Loucy (cell line): ENCODE measurements around the gene ATG2A.

Source experiments
- H2AFZ ChIP-seq: fragments of 200-600 bp; sonication (generic); 2 replicates; pipeline ENCODE4 v1.6.0; 2016; ENCODE audit warnings: antibody characterized with exemption, mild to moderate bottlenecking, low read length, moderate library complexity
- H3F3A ChIP-seq: fragments of 200-600 bp; 2 replicates; pipeline ENCODE4 v1.6.0; 2016; ENCODE audit warnings: antibody characterized with exemption, low read depth, mild to moderate bottlenecking
- H3K27me3 ChIP-seq: fragments of 200-600 bp; sonication (generic); 2 replicates; pipeline ENCODE4 v1.6.1; 2014; ENCODE audit warnings: low read length, mild to moderate bottlenecking; ENCODE audit not compliant: insufficient read depth, poor library complexity, severe bottlenecking
- H3K36me3 ChIP-seq: fragments of 200-600 bp; sonication (generic); 2 replicates; pipeline ENCODE4 v1.6.1; 2016; ENCODE audit warnings: low read length; ENCODE audit not compliant: insufficient read depth
- H3K4me1 ChIP-seq: fragments of 200-600 bp; sonication (generic); 2 replicates; pipeline ENCODE4 v1.5.1; 2014; ENCODE audit warnings: low read length, mild to moderate bottlenecking; ENCODE audit not compliant: insufficient read depth, poor library complexity, severe bottlenecking
- H3K4me2 ChIP-seq: fragments of 200-600 bp; sonication (generic); 2 replicates; pipeline ENCODE4 v1.6.0; 2014; ENCODE audit warnings: antibody characterized with exemption, low read length, low read depth, mild to moderate bottlenecking; ENCODE audit not compliant: poor library complexity, severe bottlenecking
- H3K4me3 ChIP-seq: fragments of 200-600 bp; sonication (generic); 2 replicates; pipeline ENCODE4 v1.5.1; 2014; ENCODE audit warnings: low read length, mild to moderate bottlenecking, mixed read lengths; ENCODE audit not compliant: poor library complexity, severe bottlenecking
- H3K79me2 ChIP-seq: fragments of 200-600 bp; sonication (generic); 2 replicates; pipeline ENCODE4 v1.6.1; 2014; ENCODE audit warnings: low read length; ENCODE audit not compliant: insufficient read depth
- H3K9ac ChIP-seq: fragments of 200-600 bp; sonication (generic); 2 replicates; pipeline ENCODE4 v1.6.0; 2014; ENCODE audit warnings: mild to moderate bottlenecking, low read depth, low read length, moderate library complexity; ENCODE audit not compliant: poor library complexity, severe bottlenecking
- H3K9me2 ChIP-seq: fragments of 200-600 bp; sonication (generic); replicated peaks from 2 replicates; pipeline ENCODE4 v1.6.1; 2016; ENCODE audit warnings: low read depth, low read length, mixed read lengths
- H3K9me3 ChIP-seq: fragments of 200-600 bp; sonication (generic); 2 replicates; pipeline ENCODE4 v1.6.1; 2014; ENCODE audit warnings: mild to moderate bottlenecking, antibody characterized with exemption, low read length, low read depth; ENCODE audit not compliant: insufficient read depth
- H4K20me1 ChIP-seq: fragments of 200-600 bp; sonication (generic); 2 replicates; pipeline ENCODE4 v1.6.0; 2014; ENCODE audit warnings: antibody characterized with exemption, low read length, mild to moderate bottlenecking; ENCODE audit not compliant: insufficient read depth, poor library complexity, severe bottlenecking
- CTCF ChIP-seq: fragments of 200-600 bp; sonication (generic); conservative IDR thresholded peaks from 2 replicates; pipeline ENCODE4 v1.5.1; 2014; ENCODE audit warnings: mild to moderate bottlenecking, antibody characterized with exemption, low read length
- EZH2phosphoT487 ChIP-seq: fragments of 200-600 bp; IDR thresholded peaks from 2 replicates; pipeline ENCODE4 v1.6.1; 2018; ENCODE audit warnings: antibody characterized with exemption, mild to moderate bottlenecking, moderate library complexity, borderline replicate concordance

Gene ATG2A

DNA sequence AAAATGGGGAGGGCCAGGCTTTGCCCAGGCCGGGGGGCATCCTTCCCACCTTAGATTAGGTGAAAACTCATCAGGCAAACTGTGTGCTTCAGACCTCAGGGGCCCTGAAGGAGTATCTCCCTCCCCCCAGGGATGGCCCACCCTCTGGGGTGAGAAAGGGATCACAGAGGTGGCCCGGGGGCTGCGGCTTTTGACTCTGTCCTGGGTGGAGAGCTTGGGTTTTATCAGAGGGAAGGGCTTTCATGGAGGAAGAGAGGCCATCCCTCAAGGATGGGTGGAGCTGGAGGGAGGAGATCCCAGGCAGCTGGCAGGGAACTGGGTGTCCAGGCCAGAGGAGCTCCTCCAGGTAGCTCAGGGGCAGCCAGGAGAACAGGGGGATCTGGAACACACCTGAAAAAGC is 4.4 kb upstream of the ATG2A start:
- no peaks in the 10 kb centered on the region for H3K9me3 ChIP-seq
- H3K9me2 ChIP-seq: no peaks in the 10 kb centered on the region
- H3K9ac ChIP-seq: no peak overlapping the region
- no peak overlapping the region for H3K4me3 ChIP-seq
- H2AFZ ChIP-seq: no peak overlapping the region
- H3F3A ChIP-seq: no peaks in the 10 kb centered on the region
- H3K79me2 ChIP-seq: peaks cover 5% of the 10 kb centered on the region; the same call in 1 of the 2 replicates
- no peaks in the 10 kb centered on the region for H3K27me3 ChIP-seq
- TF ChIP-seq EZH2phosphoT487: no peak
- no peak for TF ChIP-seq CTCF
- H3K4me2 ChIP-seq: no peak overlapping the region
- H3K36me3 ChIP-seq: no peaks in the 10 kb centered on the region
- peaks cover 22% of the 10 kb centered on the region for H3K4me1 ChIP-seq
- no peaks in the 10 kb centered on the region for H4K20me1 ChIP-seq

- Histone ChIP-seq H3K4me1 (peaks cover 26% of the 10 kb centered on the region), H3F3A (no peaks in the 10 kb centered on the region), H3K9ac (no peak overlapping the region), H3K9me2 (no peaks in the 10 kb centered on the region), H4K20me1 (no peaks in the 10 kb centered on the region), H3K4me3 (no peak overlapping the region), H3K27me3 (no peaks in the 10 kb centered on the region), H2AFZ (no peak overlapping the region), H3K36me3 (no peaks in the 10 kb centered on the region), H3K79me2 (peaks cover 18% of the 10 kb centered on the region), H3K4me2 (no peak overlapping the region), H3K9me3 (no peaks in the 10 kb centered on the region)
- TF ChIP-seq CTCF (no peak), EZH2phosphoT487 (no peak)
Observed at GRCh38 chr11:64920124-64920523, 3.1 kb upstream of the ATG2A start.

DNA sequence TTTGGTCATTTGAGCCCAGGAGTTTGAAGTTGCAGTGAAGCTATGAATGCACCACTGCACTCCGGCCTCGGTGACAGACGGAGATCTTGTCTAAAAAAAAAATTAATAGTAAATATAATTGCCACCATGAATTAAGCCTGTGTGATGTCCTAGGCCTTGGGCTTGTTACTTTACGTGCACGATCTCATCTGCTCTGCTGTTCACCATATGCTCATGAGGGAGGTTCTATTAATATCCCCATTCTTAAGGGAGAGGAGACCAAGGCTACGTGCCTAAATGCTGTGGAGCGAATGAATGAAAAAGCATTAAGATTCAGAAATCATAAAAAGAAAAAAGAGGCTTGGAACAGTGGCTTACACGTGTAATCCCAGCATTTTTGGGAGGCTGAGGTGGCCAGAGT is 2.6 kb upstream of the ATG2A start:
- H3K36me3 ChIP-seq: no peaks in the 10 kb centered on the region
- H3K9ac ChIP-seq: no peak overlapping the region
- H4K20me1 ChIP-seq: no peaks in the 10 kb centered on the region
- H3K4me1 ChIP-seq: peaks cover 22% of the 10 kb centered on the region
- H3K9me2 ChIP-seq: no peaks in the 10 kb centered on the region
- no peak overlapping the region for H3K4me2 ChIP-seq
- no peak for TF ChIP-seq CTCF
- no peak for TF ChIP-seq EZH2phosphoT487
- H3K9me3 ChIP-seq: no peaks in the 10 kb centered on the region
- H3K4me3 ChIP-seq: no peak overlapping the region
- H2AFZ ChIP-seq: no peak overlapping the region
- H3K27me3 ChIP-seq: no peaks in the 10 kb centered on the region
- H3K79me2 ChIP-seq: peaks cover 19% of the 10 kb centered on the region
- H3F3A ChIP-seq: no peaks in the 10 kb centered on the region
